ENCODE measurements around the gene RCC1. TPM values are rescaled to one million over a fixed set of nuclear protein-coding genes. Genes with fewer than 3 reads are reported as not detected.
A peak's percentile ranks its signal among the peaks of the same experiment; 100 is the strongest.
"Not testable (repeated sequence)": the region's sequence is repeated elsewhere in the genome, so short reads cannot be mapped to it uniquely, and the experiment has no call there.

RCC1 gene
- total and polyA plus RNA-seq, 12 donors, result 12.6 to 24.4 (median 17.2) TPM

- Histone ChIP-seq H3K27ac (peak overlapping the region in 2 of 5 donors; percentile 38 to 55), H3K36me3 (replicated peaks in 1 of 2) (peaks cover 0 to 73% of the 10 kb centered on the region in 2 donors), H3K9me3 (replicated peaks in 1 of 3) (no peaks in the 10 kb centered on the region), H3K4me1 (replicated peaks in 1 of 2) (peaks cover 25 to 54% of the 10 kb centered on the region in 2 donors), H3K4me3 (peak overlapping the region in 1 of 4 donors; percentile 24), H3K27me3 (no peaks in the 10 kb centered on the region)
- no peak for TF ChIP-seq POLR2A (IDR thresholded peaks at IDR 0.05)
- TF ChIP-seq CTCF (IDR thresholded peaks at IDR 0.05), result no peak
- WGBS, 4 donors, result 56 to 65% (median 59%) methylated on average over 8 of the region's 8 CpGs
- intact Hi-C loops (cut with DNase I), result loop anchor here in 1 of 2 donors (10.0 kb wide), 1 partner anchor 84 kb away; the partner anchor contains the start of gene RAB42
- no peak for DNase-seq
Observed at GRCh38 chr1:28510273-28510969, 4.6 kb downstream of the RCC1 start.

- H3K9me3 ChIP-seq (replicated peaks in 1 of 3), result no peaks in the 10 kb centered on the region
- intact Hi-C loops (cut with DNase I), result loop anchor here in 1 of 2 donors (10.0 kb wide), 1 partner anchor 84 kb away; the partner anchor contains the start of gene RAB42
- H3K4me1 ChIP-seq (replicated peaks in 1 of 2), result peaks cover 25 to 54% of the 10 kb centered on the region in 2 donors
- H3K36me3 ChIP-seq (replicated peaks in 1 of 2), result peaks cover 0 to 75% of the 10 kb centered on the region in 2 donors
- TF ChIP-seq CTCF (IDR thresholded peaks at IDR 0.05) (no peak), POLR2A (IDR thresholded peaks at IDR 0.05) (no peak)
- H3K27ac ChIP-seq, result peak overlapping the region in 2 of 5 donors; percentile 38 to 55
- no peak for DNase-seq
- H3K27me3 ChIP-seq, result no peaks in the 10 kb centered on the region
- no peak overlapping the region for H3K4me3 ChIP-seq
- 78 to 100% (median 92%) methylated on average over 2 of the region's 2 CpGs for WGBS, 4 donors
Observed at GRCh38 chr1:28510970-28511440, 5.2 kb downstream of the RCC1 start.

GRCh38 chr1:28512058-28512611 lies 6.3 kb downstream of the RCC1 start:
- Histone ChIP-seq H3K36me3 (replicated peaks in 1 of 2) (peaks cover 0 to 75% of the 10 kb centered on the region in 2 donors), H3K4me3 (no peak overlapping the region), H3K27me3 (no peaks in the 10 kb centered on the region), H3K4me1 (replicated peaks in 1 of 2) (peaks cover 25 to 53% of the 10 kb centered on the region in 2 donors), H3K27ac (no peak overlapping the region), H3K9me3 (replicated peaks in 1 of 3) (no peaks in the 10 kb centered on the region)
- intact Hi-C loops (cut with DNase I), result loop anchor here in 1 of 2 donors (10.0 kb wide), 1 partner anchor 83 kb away; the partner anchor contains the start of gene RAB42
- DNase-seq, result no peak
- 78 to 95% (median 89%) methylated on average over 4 to 7 of the region's 7 CpGs for WGBS, 4 donors
- no peak for TF ChIP-seq CTCF (IDR thresholded peaks at IDR 0.05)
- no peak for TF ChIP-seq POLR2A (IDR thresholded peaks at IDR 0.05)

GRCh38 chr1:28514445-28514933 lies 8.6 kb downstream of the RCC1 start:
- 91 to 96% (median 92%) methylated on average over 13 of the region's 13 CpGs for WGBS, 4 donors
- H3K27me3 ChIP-seq; H3K4me3 ChIP-seq; H3K9me3 ChIP-seq (replicated peaks in 1 of 3); DNase-seq; H3K27ac ChIP-seq: not testable (repeated sequence)
- Histone ChIP-seq H3K36me3 (replicated peaks in 1 of 2) (peaks cover 0 to 56% of the 10 kb centered on the region in 2 donors), H3K4me1 (replicated peaks in 1 of 2) (peaks cover 16 to 44% of the 10 kb centered on the region in 2 donors)
- intact Hi-C loops (cut with DNase I), result loop anchor here in 1 of 2 donors (10.0 kb wide), 1 partner anchor 80 kb away; the partner anchor contains the start of gene RAB42

Measured in adrenal gland (tissue), 12 donors.